Gastroesophageal sphincter (tissue), 3 donors: Measurements from ENCODE around the gene ALG1L2.
"Not testable (repeated sequence)": the region's sequence is repeated elsewhere in the genome, so short reads cannot be mapped to it uniquely, and the experiment has no call there.

Experiments used
- CTCF ChIP-seq, 4 experiments: fragments of 200-600 bp in 2 of 4; fragments of 450-650 bp in 2 of 4; sonication (generic) in 1 of 4; IDR thresholded peaks; one replicate each; pipeline ENCODE4 v1.5.1; 2017 to 2019; ENCODE audit warnings: antibody characterized with exemption in 4 of 4, mild to moderate bottlenecking in 2 of 4, moderate library complexity in 2 of 4
- EP300 ChIP-seq: sonication (generic); formaldehyde crosslinking; IDR thresholded peaks from one replicate; pipeline ENCODE4 v1.6.1; 2017; ENCODE audit warnings: antibody characterized with exemption, mild to moderate bottlenecking
- POLR2A ChIP-seq, 2 donors: fragments of 450-650 bp; IDR thresholded peaks; one replicate each; pipeline ENCODE4 v1.6.1; 2017; ENCODE audit warnings: antibody characterized with exemption in 2 of 2, mild to moderate bottlenecking in 2 of 2, moderate library complexity in 1 of 2
- POLR2AphosphoS5 ChIP-seq: sonication (generic); formaldehyde crosslinking; IDR thresholded peaks from one replicate; pipeline ENCODE4 v1.6.1; 2017; ENCODE audit warnings: antibody characterized with exemption

DNA sequence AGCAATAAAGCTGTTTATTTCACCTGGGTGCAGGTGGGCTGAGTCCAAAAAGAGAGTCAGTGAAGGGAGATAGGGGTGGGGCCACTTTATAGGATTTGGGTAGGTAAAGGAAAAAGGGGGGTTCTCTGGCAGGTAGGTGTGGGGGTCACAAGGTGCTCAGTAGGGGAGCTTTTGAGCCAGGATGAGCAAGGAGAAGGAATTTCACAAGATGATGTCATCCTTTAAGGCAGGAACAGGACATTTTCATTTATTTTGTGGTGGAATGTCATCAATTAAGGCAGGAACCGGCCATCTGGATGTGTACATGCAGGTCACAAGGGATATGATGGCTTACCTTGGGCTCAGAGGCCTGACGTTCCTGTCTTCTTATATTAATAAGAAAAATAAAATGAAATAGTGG is 56.1 kb downstream of the ALG1L2 start:
- TF ChIP-seq EP300; CTCF (IDR thresholded peaks at IDR 0.05); POLR2AphosphoS5; POLR2A (IDR thresholded peaks at IDR 0.05): not testable (repeated sequence)
